HepG2 (cell line): Measurements from ENCODE around the gene TMF1. TPM values are rescaled to one million over a fixed set of nuclear protein-coding genes. Genes with fewer than 3 reads are reported as not detected.

ENCODE experiments used
- FLYWCH1 ChIP-seq: sonication (generic); formaldehyde crosslinking; IDR thresholded peaks from 2 replicates; pipeline ENCODE4 v1.8.1; 2023; ENCODE audit warnings: mild to moderate bottlenecking, missing genetic modification reagents
- HOXA3 ChIP-seq: sonication (generic); formaldehyde crosslinking; IDR thresholded peaks from 2 replicates; pipeline ENCODE4 v1.5.0; 2020; ENCODE audit warnings: missing genetic modification reagents
- NKX3-1 ChIP-seq: sonication (generic); formaldehyde crosslinking; IDR thresholded peaks from 2 replicates; pipeline ENCODE4 v1.5.0; 2020; ENCODE audit warnings: missing genetic modification reagents
- POLR2AphosphoS5 ChIP-seq: IDR thresholded peaks from 2 replicates; pipeline ENCODE4 v1.6.1; 2012; ENCODE audit warnings: low read depth, low read length
- STAG1 ChIP-seq: sonication (generic); formaldehyde crosslinking; IDR thresholded peaks from 2 replicates; pipeline ENCODE4 v1.4.0; 2020; ENCODE audit warnings: missing genetic modification reagents
- THAP9 ChIP-seq: sonication (generic); formaldehyde crosslinking; IDR thresholded peaks from 2 replicates; pipeline ENCODE4; 2020; ENCODE audit warnings: missing genetic modification reagents, mild to moderate bottlenecking, borderline replicate concordance
- ZNF510 ChIP-seq: sonication (generic); formaldehyde crosslinking; IDR thresholded peaks from 2 replicates; pipeline ENCODE4 v1.4.0; 2020; ENCODE audit warnings: low read depth, mild to moderate bottlenecking, missing genetic modification reagents
- ZNF572 ChIP-seq: sonication (generic); formaldehyde crosslinking; IDR thresholded peaks from 2 replicates; pipeline ENCODE4 v1.5.1; 2020; ENCODE audit warnings: mild to moderate bottlenecking, missing genetic modification reagents
- ZSCAN31 ChIP-seq: sonication (generic); formaldehyde crosslinking; IDR thresholded peaks from 2 replicates; pipeline ENCODE4 v1.5.0; 2020; ENCODE audit warnings: low read depth, mild to moderate bottlenecking, missing genetic modification reagents
- polyA plus RNA-seq, 8 experiments: library from polyadenylated mRNA; depleted of rRNA in 3 of 8; stranded (reverse) in 7 of 8; unstranded in 1 of 8; fragments of >200 nt; fragmentation: Illumina TruSeq in 4 of 8; extraction: Trizol in 4 of 8; gene quantifications; 2 replicates each; pipeline versions ENCODE4 v1.2.1 to v1.2.3, GENCODE V29; 2011 to 2016; ENCODE audit warnings: low read depth in 4 of 8, missing spikeins in 1 of 8, mixed read lengths in 1 of 8; ENCODE audit not compliant: insufficient read depth in 1 of 8
- total RNA-seq, 5 experiments: library from RNA; depleted of rRNA; stranded (reverse); fragments of >200 nt; fragmentation: Illumina TruSeq; extraction: Trizol; gene quantifications; 2 replicates each; pipeline ENCODE4 v1.2.3, GENCODE V29; 2016; ENCODE audit warnings: low read depth in 1 of 5
- TF ChIP-seq, protein P1 (sequence below): IDR thresholded peaks from 2 replicates; pipeline ENCODE4 v1.6.1; 2018; ENCODE audit warnings: missing genetic modification reagents, mild to moderate bottlenecking, missing compliant biosample characterization
- TF ChIP-seq, protein P2 (sequence below): sonication (generic); formaldehyde crosslinking; IDR thresholded peaks from 2 replicates; pipeline ENCODE4 v1.5.0; 2020; ENCODE audit warnings: mild to moderate bottlenecking, missing genetic modification reagents, borderline replicate concordance

Gene TMF1
- total and polyA plus RNA-seq, 2 of the 13 experiments (the other 11 are each of a cell fraction or from before 2014, with no cell fraction given): 12.1 to 38.4 TPM

- TF ChIP-seq STAG1 (CRISPR knock-in tag) (no peak), ZNF510 (no peak), ZSCAN31 (CRISPR knock-in tag) (no peak), THAP9 (CRISPR knock-in tag) (peak; percentile 47; the same call in 1 of the 2 replicates), ZNF572 (0 out of 2 replicates have a peak, but pooled peaks have one; percentile 42), FLYWCH1 (CRISPR knock-in tag) (0 out of 2 replicates have a peak, but pooled peaks have one; percentile 10), POLR2AphosphoS5 (no peak), HOXA3 (0 out of 2 replicates have a peak, but pooled peaks have one; percentile 4), NKX3-1 (CRISPR knock-in tag) (0 out of 2 replicates have a peak, but pooled peaks have one; percentile 11)
- TF ChIP-seq, protein P1, sequence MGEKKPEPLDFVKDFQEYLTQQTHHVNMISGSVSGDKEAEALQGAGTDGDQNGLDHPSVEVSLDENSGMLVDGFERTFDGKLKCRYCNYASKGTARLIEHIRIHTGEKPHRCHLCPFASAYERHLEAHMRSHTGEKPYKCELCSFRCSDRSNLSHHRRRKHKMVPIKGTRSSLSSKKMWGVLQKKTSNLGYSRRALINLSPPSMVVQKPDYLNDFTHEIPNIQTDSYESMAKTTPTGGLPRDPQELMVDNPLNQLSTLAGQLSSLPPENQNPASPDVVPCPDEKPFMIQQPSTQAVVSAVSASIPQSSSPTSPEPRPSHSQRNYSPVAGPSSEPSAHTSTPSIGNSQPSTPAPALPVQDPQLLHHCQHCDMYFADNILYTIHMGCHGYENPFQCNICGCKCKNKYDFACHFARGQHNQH (CRISPR knock-in tag): 0 out of 2 replicates have a peak, but pooled peaks have one; percentile 6
- TF ChIP-seq, protein P2, sequence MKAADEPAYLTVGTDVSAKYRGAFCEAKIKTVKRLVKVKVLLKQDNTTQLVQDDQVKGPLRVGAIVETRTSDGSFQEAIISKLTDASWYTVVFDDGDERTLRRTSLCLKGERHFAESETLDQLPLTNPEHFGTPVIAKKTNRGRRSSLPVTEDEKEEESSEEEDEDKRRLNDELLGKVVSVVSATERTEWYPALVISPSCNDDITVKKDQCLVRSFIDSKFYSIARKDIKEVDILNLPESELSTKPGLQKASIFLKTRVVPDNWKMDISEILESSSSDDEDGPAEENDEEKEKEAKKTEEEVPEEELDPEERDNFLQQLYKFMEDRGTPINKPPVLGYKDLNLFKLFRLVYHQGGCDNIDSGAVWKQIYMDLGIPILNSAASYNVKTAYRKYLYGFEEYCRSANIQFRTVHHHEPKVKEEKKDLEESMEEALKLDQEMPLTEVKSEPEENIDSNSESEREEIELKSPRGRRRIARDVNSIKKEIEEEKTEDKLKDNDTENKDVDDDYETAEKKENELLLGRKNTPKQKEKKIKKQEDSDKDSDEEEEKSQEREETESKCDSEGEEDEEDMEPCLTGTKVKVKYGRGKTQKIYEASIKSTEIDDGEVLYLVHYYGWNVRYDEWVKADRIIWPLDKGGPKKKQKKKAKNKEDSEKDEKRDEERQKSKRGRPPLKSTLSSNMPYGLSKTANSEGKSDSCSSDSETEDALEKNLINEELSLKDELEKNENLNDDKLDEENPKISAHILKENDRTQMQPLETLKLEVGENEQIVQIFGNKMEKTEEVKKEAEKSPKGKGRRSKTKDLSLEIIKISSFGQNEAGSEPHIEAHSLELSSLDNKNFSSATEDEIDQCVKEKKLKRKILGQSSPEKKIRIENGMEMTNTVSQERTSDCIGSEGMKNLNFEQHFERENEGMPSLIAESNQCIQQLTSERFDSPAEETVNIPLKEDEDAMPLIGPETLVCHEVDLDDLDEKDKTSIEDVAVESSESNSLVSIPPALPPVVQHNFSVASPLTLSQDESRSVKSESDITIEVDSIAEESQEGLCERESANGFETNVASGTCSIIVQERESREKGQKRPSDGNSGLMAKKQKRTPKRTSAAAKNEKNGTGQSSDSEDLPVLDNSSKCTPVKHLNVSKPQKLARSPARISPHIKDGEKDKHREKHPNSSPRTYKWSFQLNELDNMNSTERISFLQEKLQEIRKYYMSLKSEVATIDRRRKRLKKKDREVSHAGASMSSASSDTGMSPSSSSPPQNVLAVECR (CRISPR knock-in tag): peak; percentile 27; the same call in 1 of the 2 replicates
- TF ChIP-seq, all 625 proteins: peak for 37
Measured at GRCh38 chr3:69085168-69085832, 33.2 kb upstream of the TMF1 start (continued).
